Activated CD4-positive, alpha-beta T cell treated with anti-CD3 and anti-CD28 coated beads for 1 hour (primary cell): ENCODE measurements around the gene ZNRF4.

ENCODE experiments used
- DNase-seq: peaks from one replicate; pipeline ENCODE4 v3.0.0-alpha.2; 2020

The ZNRF4 gene

GRCh38 chr19:5444431-5444830, 10.8 kb upstream of the ZNRF4 start:
- no peak for DNase-seq

- DNase-seq, result no peak
Measured at GRCh38 chr19:5445071-5445470, 10.1 kb upstream of the ZNRF4 start.

GRCh38 chr19:5445561-5446055, 9.6 kb upstream of the ZNRF4 start:
- DNase-seq, result no peak

GRCh38 chr19:5447700-5448311, 7.4 kb upstream of the ZNRF4 start:
- no peak for DNase-seq

- DNase-seq, result no peak
Measured at GRCh38 chr19:5448374-5448773, 6.8 kb upstream of the ZNRF4 start.

GRCh38 chr19:5450482-5451126, 4.6 kb upstream of the ZNRF4 start:
- DNase-seq, result no peak

DNA sequence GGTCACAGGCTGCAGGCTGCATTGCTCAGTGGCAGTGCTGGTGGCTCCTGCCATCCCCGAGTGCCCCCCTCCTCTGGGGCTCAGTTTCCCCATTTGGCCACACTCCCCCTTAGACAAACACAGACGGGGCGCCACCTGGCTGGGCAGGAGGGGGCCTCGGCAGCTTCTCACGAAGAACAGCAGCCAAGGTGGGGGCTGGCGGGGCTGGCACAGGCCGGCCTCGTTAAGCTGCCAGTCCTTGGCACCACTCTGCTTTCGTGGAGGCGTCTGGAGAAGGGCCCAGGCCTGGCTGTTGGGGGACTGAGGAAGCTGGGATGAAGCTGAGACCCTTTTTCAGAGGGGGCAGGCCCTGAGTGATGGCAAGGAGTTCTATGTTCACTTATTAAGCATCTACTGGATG, 3.7 kb upstream of the ZNRF4 start:
- no peak for DNase-seq

GRCh38 chr19:5452594-5453565, 2.3 kb upstream of the ZNRF4 start:
- no peak for DNase-seq

GRCh38 chr19:5454743-5455142, 474 bp upstream of the ZNRF4 start:
- DNase-seq, result no peak

- DNase-seq, result no peak
Measured at GRCh38 chr19:5456130-5456840, 1.1 kb downstream of the ZNRF4 start.

- no peak for DNase-seq
Measured at GRCh38 chr19:5456841-5457200, 1.6 kb downstream of the ZNRF4 start.

- DNase-seq, result no peak
Measured at GRCh38 chr19:5457709-5458108, 2.5 kb downstream of the ZNRF4 start.

GRCh38 chr19:5458420-5458819, 3.2 kb downstream of the ZNRF4 start:
- DNase-seq, result no peak

DNA sequence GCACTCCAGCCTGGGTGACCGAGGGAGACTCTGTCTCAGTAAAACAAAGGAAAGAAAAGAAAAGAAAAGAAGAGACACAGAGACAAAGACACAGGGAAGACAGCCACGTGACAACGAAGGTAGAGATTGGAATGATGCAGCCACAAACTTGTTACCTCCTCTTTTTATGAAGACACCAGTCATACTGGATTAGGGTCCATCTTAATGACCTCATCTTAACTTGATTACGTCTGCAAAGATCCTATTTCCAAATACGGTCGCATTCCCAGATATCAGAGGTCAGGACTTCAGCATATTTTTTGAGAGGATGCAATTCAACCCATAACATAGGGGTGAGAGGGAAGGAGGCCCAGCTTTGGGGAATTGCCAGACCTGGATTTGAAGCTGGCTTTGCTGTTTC, 4.1 kb downstream of the ZNRF4 start:
- no peak for DNase-seq

DNA sequence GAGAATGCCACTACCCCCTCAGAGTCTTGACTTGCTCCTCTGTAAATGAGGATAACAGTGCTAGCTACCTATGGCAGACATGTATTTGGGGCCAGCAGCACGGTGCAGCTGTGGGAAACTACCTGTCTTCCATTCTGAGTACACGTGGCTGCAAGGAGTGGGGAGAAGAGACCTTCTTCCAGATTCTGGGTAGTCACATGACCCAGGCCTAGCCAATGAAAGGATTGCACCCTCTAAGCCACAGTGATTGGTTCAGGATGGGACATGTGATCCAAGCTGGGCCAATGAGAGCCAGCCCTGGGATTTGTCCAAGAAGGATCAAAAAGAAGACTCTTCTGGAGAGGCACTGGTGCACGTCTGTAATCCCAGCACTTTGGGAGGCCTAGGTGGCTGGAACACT, 5.5 kb downstream of the ZNRF4 start:
- no peak for DNase-seq

DNA sequence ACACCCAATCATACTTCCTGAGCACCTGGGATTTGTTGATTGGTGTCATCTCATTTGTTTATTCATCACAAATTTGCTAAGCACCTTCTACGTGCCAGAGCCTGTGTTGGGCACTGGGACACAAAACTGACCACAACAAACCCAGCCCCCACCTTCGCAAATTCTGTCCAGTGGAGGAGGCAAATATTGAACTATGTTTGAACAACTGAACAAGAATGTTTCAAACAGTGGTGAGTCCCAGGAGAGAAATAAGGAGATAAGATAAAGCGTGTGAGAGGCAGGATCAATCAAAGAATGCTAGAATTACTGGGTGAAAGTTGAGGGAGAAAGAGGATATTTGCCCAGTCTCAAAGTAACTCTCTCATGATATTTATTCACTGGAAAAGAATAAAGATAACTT, 8.7 kb downstream of the ZNRF4 start:
- no peak for DNase-seq

GRCh38 chr19:5466072-5466471, 10.9 kb downstream of the ZNRF4 start:
- DNase-seq, result no peak

- no peak for DNase-seq
Measured at GRCh38 chr19:5466814-5467291, 11.6 kb downstream of the ZNRF4 start.

GRCh38 chr19:5470264-5470671, 15.1 kb downstream of the ZNRF4 start:
- no peak for DNase-seq

- no peak for DNase-seq
Measured at GRCh38 chr19:5472286-5472685, 17.1 kb downstream of the ZNRF4 start.

DNA sequence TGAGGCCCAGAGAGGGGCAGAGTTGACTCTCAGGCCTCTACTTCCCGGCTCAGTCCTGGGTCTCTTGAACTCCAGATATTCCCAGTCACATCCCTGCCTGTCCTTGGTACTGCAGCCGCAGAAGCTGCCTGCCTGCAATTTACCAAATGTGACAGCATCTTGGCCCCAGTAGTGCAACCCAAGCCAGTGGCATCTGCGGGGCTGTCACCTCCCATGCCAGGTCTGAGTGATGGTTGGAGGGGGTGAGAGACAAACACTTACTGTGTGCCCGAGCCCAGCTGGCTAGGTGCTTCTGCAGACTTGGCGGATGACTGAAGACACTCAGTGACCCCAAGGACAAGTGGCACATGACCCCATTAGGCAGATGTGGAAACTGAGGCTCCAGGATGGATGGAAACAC, 18.4 kb downstream of the ZNRF4 start:
- DNase-seq, result no peak

- no peak for DNase-seq
Measured at GRCh38 chr19:5477451-5478215, 22.4 kb downstream of the ZNRF4 start.
